Astrocyte (in vitro differentiated cells and primary cell): ENCODE results near the gene OXSM.

Experiments used
- CTCF ChIP-seq: IDR thresholded peaks from 2 replicates; pipeline ENCODE4 v1.5.1; 2011; ENCODE audit warnings: low read depth, mild to moderate bottlenecking, inconsistent platforms, low read length, moderate library complexity; ENCODE audit not compliant: insufficient read depth
- EZH2 ChIP-seq: IDR thresholded peaks from 2 replicates; pipeline ENCODE4 v1.6.1; 2012; ENCODE audit warnings: mild to moderate bottlenecking, low read length, inconsistent platforms; ENCODE audit not compliant: insufficient read depth

- TF ChIP-seq CTCF (no peak), EZH2 (no peak)
Measured at GRCh38 chr3:25821746-25822573, 32.1 kb downstream of the OXSM start.
